Lower leg skin (tissue), 3 donors: Measurements from ENCODE around the gene AGER.

Source experiments
- CTCF ChIP-seq, 3 donors: fragments of 450-650 bp; IDR thresholded peaks; one replicate each; pipeline ENCODE4 v1.5.1; 2016; ENCODE audit warnings: antibody characterized with exemption in 3 of 3, mild to moderate bottlenecking in 3 of 3, moderate library complexity in 2 of 3
- POLR2A ChIP-seq, 2 donors: fragments of 450-650 bp; IDR thresholded peaks; one replicate each; pipeline ENCODE4 v1.6.1; 2016 to 2017; ENCODE audit warnings: antibody characterized with exemption in 2 of 2, mild to moderate bottlenecking in 1 of 2, moderate library complexity in 1 of 2

GRCh38 chr6:32181148-32181702 is 2.8 kb downstream of the AGER start:
- TF ChIP-seq CTCF (IDR thresholded peaks at IDR 0.05): no peak
- no peak for TF ChIP-seq POLR2A (IDR thresholded peaks at IDR 0.05)
